Gastroesophageal sphincter (tissue), 2 donors: ENCODE data around the gene LDLRAD4.

ENCODE experiments used
- POLR2A ChIP-seq, 2 donors: fragments of 450-650 bp; IDR thresholded peaks; one replicate each; pipeline ENCODE4 v1.6.1; 2017; ENCODE audit warnings: antibody characterized with exemption in 2 of 2, mild to moderate bottlenecking in 2 of 2, moderate library complexity in 1 of 2
- POLR2AphosphoS5 ChIP-seq: sonication (generic); formaldehyde crosslinking; IDR thresholded peaks from one replicate; pipeline ENCODE4 v1.6.1; 2017; ENCODE audit warnings: antibody characterized with exemption

- TF ChIP-seq POLR2A (IDR thresholded peaks at IDR 0.05) (no peak), POLR2AphosphoS5 (no peak)
Observed at GRCh38 chr18:13374468-13375301, 156.1 kb downstream of the LDLRAD4 start.
